ENCODE results near the gene PGLYRP2. TPM values are rescaled to one million over a fixed set of nuclear protein-coding genes. Genes with fewer than 3 reads are reported as not detected.

The PGLYRP2 gene
- total RNA-seq, 1 experiment from 2014 or later: not detected

DNA sequence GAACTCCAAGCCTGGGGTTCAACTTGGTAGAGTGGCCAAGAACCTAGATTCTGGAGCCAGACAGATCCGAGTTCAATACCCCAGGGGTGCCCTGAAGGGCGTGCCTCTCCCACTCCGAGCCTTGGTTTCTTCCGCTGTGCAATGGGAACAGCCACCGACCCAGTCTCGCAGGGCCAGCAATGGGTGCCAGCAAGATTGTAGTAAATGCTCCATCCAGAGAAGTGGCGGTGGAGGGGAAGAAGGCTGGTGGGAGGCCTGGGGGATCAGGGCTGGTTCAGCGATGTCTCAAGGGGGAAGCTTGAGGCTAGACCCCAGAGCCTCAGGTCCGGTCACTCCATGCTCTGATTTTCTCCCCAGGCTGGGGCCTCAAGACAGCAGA lies 34.1 kb downstream of the PGLYRP2 start:
- DNase-seq (ENCODE audit: low read depth, low spot score) (no peak), ATAC-seq (no peak)
- TF ChIP-seq ZFX (IDR thresholded peaks at IDR 0.05) (no peak), SRF (IDR thresholded peaks at IDR 0.05; ENCODE audit: low read depth) (no peak), SIN3A (IDR thresholded peaks at IDR 0.05; ENCODE audit: low read depth) (no peak), POLR2AphosphoS5 (IDR thresholded peaks at IDR 0.05; ENCODE audit: low read depth, low read length) (no peak), JUND (IDR thresholded peaks at IDR 0.05) (no peak), YY1 (IDR thresholded peaks at IDR 0.05; ENCODE audit: extremely low read depth, insufficient replicate concordance, low read depth, low read length) (no peak)
- no peaks in the 10 kb centered on the region for H3K36me3 ChIP-seq (ENCODE audit: control insufficient read depth in 1 of 2, insufficient read depth in 2 of 2, low read length in 2 of 2)
- ChIA-PET RAD21 (ENCODE audit: low non-redundant PET in 1 of 2, low total read pairs in 2 of 2, uncharacterized antibody in 2 of 2, unreplicated experiment in 2 of 2) (no interaction called here), POLR2A (no interaction called here), CTCF (no interaction called here)
- H3K9ac ChIP-seq (ENCODE audit: low read length): no peak overlapping the region
- no peaks in the 10 kb centered on the region for H3K79me2 ChIP-seq (ENCODE audit: insufficient read depth, low read length)
- no peaks in the 10 kb centered on the region for H3K9me3 ChIP-seq (ENCODE audit: control insufficient read depth in 1 of 2, insufficient read depth in 1 of 2, low read depth in 1 of 2, low read length in 2 of 2)
- H3K27me3 ChIP-seq (ENCODE audit: insufficient read depth, low read length): no peaks in the 10 kb centered on the region
- no peaks in the 10 kb centered on the region for H4K20me1 ChIP-seq (ENCODE audit: insufficient read depth)
- H2AFZ ChIP-seq (ENCODE audit: low read depth, low read length, poor library complexity, severe bottlenecking): no peak overlapping the region
- no TSS peak for BruUV-seq (replicated peaks)
- H3K27ac ChIP-seq (ENCODE audit: low read depth, low read length): no peak overlapping the region
- H3K4me2 ChIP-seq (ENCODE audit: low read length): no peak overlapping the region
- H3K4me1 ChIP-seq (ENCODE audit: control insufficient read depth in 1 of 2, insufficient read depth in 2 of 2, low read length in 2 of 2): peaks cover 6 to 13% of the 10 kb centered on the region in 2 experiments; a peak in 3 of 4 replicates
- H3K4me3 ChIP-seq (replicated peaks in 1 of 2; ENCODE audit: low read depth in 1 of 2, low read length in 2 of 2): no peak overlapping the region
- intact Hi-C loops (cut with micrococcal nuclease): no loop called here
- no peaks in the 10 kb centered on the region for H3K9me2 ChIP-seq (ENCODE audit: insufficient read depth)

DNA sequence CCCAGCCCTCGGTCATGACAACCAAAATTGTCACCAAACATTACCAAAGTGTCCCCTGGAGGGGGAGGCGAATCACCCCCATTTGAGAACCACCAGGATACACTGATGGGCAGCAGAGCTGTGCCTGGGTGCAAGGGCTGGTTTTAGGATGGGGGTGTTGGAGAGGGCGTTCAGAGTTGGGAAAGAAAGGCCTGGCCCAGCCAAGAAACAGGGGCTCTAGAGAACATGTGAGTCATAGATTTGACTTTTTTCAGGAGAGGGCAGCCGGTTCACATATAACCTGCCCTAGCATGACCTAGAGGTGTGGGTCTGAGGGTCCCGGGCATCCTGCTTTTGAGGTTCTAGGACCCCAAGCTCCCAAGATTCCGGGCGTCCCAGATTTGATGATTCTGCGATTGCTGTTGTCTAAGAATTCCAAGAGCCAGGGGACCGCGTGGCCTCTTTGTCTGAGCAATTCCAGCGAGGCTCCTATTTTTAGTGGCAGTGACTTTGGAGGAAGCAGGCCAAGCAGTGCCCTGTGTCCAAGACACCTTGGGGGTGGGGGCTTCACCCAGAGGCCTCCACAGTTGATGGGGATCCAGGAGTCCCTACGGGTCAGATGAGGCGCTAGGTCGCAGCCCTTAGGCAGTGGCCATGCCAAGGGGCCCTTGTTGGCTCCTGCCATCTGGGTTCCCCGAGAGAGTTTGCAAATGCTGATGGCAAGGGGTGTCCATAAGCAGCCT lies 34.6 kb downstream of the PGLYRP2 start:
- DNase-seq (ENCODE audit: low read depth, low spot score) (no peak), ATAC-seq (no peak)
- H3K9ac ChIP-seq (ENCODE audit: low read length): no peak overlapping the region
- no peaks in the 10 kb centered on the region for H3K9me2 ChIP-seq (ENCODE audit: insufficient read depth)
- no peak overlapping the region for H3K27ac ChIP-seq (ENCODE audit: low read depth, low read length)
- H3K9me3 ChIP-seq (ENCODE audit: control insufficient read depth in 1 of 2, insufficient read depth in 1 of 2, low read depth in 1 of 2, low read length in 2 of 2): no peaks in the 10 kb centered on the region
- no peak overlapping the region for H3K4me3 ChIP-seq (replicated peaks in 1 of 2; ENCODE audit: low read depth in 1 of 2, low read length in 2 of 2)
- no peaks in the 10 kb centered on the region for H4K20me1 ChIP-seq (ENCODE audit: insufficient read depth)
- H3K27me3 ChIP-seq (ENCODE audit: insufficient read depth, low read length): no peaks in the 10 kb centered on the region
- H3K4me1 ChIP-seq (ENCODE audit: control insufficient read depth in 1 of 2, insufficient read depth in 2 of 2, low read length in 2 of 2): peaks cover 6 to 10% of the 10 kb centered on the region in 2 experiments; a peak in 3 of 4 replicates
- H3K79me2 ChIP-seq (ENCODE audit: insufficient read depth, low read length): no peaks in the 10 kb centered on the region
- H3K36me3 ChIP-seq (ENCODE audit: control insufficient read depth in 1 of 2, insufficient read depth in 2 of 2, low read length in 2 of 2): no peaks in the 10 kb centered on the region
- H3K4me2 ChIP-seq (ENCODE audit: low read length): no peak overlapping the region
- H2AFZ ChIP-seq (ENCODE audit: low read depth, low read length, poor library complexity, severe bottlenecking): no peak overlapping the region
- BruUV-seq (replicated peaks): no TSS peak
- POLR2A ChIA-PET: no interaction called here
- CTCF ChIA-PET: no interaction called here
- RAD21 ChIA-PET (ENCODE audit: low non-redundant PET in 1 of 2, low total read pairs in 2 of 2, uncharacterized antibody in 2 of 2, unreplicated experiment in 2 of 2): no interaction called here
- intact Hi-C loops (cut with micrococcal nuclease): no loop called here
- TF ChIP-seq, protein P1, sequence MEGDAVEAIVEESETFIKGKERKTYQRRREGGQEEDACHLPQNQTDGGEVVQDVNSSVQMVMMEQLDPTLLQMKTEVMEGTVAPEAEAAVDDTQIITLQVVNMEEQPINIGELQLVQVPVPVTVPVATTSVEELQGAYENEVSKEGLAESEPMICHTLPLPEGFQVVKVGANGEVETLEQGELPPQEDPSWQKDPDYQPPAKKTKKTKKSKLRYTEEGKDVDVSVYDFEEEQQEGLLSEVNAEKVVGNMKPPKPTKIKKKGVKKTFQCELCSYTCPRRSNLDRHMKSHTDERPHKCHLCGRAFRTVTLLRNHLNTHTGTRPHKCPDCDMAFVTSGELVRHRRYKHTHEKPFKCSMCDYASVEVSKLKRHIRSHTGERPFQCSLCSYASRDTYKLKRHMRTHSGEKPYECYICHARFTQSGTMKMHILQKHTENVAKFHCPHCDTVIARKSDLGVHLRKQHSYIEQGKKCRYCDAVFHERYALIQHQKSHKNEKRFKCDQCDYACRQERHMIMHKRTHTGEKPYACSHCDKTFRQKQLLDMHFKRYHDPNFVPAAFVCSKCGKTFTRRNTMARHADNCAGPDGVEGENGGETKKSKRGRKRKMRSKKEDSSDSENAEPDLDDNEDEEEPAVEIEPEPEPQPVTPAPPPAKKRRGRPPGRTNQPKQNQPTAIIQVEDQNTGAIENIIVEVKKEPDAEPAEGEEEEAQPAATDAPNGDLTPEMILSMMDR (IDR thresholded peaks at IDR 0.05 in 2 of 3, conservative IDR thresholded peaks at IDR 0.05 in 1 of 3; ENCODE audit: borderline replicate concordance in 1 of 3, insufficient read depth in 1 of 3, low read depth in 2 of 3, low read length in 2 of 3): no peak
- TF ChIP-seq, protein P2, sequence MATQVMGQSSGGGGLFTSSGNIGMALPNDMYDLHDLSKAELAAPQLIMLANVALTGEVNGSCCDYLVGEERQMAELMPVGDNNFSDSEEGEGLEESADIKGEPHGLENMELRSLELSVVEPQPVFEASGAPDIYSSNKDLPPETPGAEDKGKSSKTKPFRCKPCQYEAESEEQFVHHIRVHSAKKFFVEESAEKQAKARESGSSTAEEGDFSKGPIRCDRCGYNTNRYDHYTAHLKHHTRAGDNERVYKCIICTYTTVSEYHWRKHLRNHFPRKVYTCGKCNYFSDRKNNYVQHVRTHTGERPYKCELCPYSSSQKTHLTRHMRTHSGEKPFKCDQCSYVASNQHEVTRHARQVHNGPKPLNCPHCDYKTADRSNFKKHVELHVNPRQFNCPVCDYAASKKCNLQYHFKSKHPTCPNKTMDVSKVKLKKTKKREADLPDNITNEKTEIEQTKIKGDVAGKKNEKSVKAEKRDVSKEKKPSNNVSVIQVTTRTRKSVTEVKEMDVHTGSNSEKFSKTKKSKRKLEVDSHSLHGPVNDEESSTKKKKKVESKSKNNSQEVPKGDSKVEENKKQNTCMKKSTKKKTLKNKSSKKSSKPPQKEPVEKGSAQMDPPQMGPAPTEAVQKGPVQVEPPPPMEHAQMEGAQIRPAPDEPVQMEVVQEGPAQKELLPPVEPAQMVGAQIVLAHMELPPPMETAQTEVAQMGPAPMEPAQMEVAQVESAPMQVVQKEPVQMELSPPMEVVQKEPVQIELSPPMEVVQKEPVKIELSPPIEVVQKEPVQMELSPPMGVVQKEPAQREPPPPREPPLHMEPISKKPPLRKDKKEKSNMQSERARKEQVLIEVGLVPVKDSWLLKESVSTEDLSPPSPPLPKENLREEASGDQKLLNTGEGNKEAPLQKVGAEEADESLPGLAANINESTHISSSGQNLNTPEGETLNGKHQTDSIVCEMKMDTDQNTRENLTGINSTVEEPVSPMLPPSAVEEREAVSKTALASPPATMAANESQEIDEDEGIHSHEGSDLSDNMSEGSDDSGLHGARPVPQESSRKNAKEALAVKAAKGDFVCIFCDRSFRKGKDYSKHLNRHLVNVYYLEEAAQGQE (IDR thresholded peaks at IDR 0.05; ENCODE audit: low read depth): no peak
- TF ChIP-seq JUND (IDR thresholded peaks at IDR 0.05) (no peak), TCF7L2 (IDR thresholded peaks at IDR 0.05; ENCODE audit: borderline replicate concordance, extremely low read depth, insufficient read depth, insufficient read length) (no peak), RAD21 (IDR thresholded peaks at IDR 0.05; ENCODE audit: low read depth) (no peak), YY1 (IDR thresholded peaks at IDR 0.05; ENCODE audit: extremely low read depth, insufficient replicate concordance, low read depth, low read length) (no peak), SRF (IDR thresholded peaks at IDR 0.05; ENCODE audit: low read depth) (no peak), CBX3 (IDR thresholded peaks at IDR 0.05; ENCODE audit: low read depth) (no peak), ZNF274 (IDR thresholded peaks at IDR 0.05; ENCODE audit: low read depth, low read length) (no peak), CEBPB (IDR thresholded peaks at IDR 0.05; ENCODE audit: low read depth) (no peak), SIN3A (IDR thresholded peaks at IDR 0.05; ENCODE audit: low read depth) (no peak)
- TF ChIP-seq, protein P3, sequence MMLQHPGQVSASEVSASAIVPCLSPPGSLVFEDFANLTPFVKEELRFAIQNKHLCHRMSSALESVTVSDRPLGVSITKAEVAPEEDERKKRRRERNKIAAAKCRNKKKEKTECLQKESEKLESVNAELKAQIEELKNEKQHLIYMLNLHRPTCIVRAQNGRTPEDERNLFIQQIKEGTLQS (IDR thresholded peaks at IDR 0.05): no peak
